Vagina (tissue), 2 donors: ENCODE results near the gene SHFL.

Experiments
- CTCF ChIP-seq, 3 experiments: fragments of 450-650 bp in 2 of 3; fragments of 200-600 bp in 1 of 3; sonication (generic) in 1 of 3; IDR thresholded peaks; one replicate each; pipeline ENCODE4 v1.5.1; 2017 to 2019; ENCODE audit warnings: antibody characterized with exemption in 3 of 3, mild to moderate bottlenecking in 2 of 3, moderate library complexity in 2 of 3
- POLR2A ChIP-seq, 2 donors: fragments of 450-650 bp; IDR thresholded peaks; one replicate each; pipeline ENCODE4 v1.6.1; 2017; ENCODE audit warnings: antibody characterized with exemption in 2 of 2, mild to moderate bottlenecking in 2 of 2, moderate library complexity in 2 of 2

- TF ChIP-seq CTCF (IDR thresholded peaks at IDR 0.05) (no peak), POLR2A (IDR thresholded peaks at IDR 0.05) (no peak)
Observed at GRCh38 chr19:10141479-10141878, 55.4 kb downstream of the SHFL start.
